ENCODE results near the gene ARMC2.
"Not testable (repeated sequence)": the region's sequence is repeated elsewhere in the genome, so short reads cannot be mapped to it uniquely, and the experiment has no call there.

Gene ARMC2, protein sequence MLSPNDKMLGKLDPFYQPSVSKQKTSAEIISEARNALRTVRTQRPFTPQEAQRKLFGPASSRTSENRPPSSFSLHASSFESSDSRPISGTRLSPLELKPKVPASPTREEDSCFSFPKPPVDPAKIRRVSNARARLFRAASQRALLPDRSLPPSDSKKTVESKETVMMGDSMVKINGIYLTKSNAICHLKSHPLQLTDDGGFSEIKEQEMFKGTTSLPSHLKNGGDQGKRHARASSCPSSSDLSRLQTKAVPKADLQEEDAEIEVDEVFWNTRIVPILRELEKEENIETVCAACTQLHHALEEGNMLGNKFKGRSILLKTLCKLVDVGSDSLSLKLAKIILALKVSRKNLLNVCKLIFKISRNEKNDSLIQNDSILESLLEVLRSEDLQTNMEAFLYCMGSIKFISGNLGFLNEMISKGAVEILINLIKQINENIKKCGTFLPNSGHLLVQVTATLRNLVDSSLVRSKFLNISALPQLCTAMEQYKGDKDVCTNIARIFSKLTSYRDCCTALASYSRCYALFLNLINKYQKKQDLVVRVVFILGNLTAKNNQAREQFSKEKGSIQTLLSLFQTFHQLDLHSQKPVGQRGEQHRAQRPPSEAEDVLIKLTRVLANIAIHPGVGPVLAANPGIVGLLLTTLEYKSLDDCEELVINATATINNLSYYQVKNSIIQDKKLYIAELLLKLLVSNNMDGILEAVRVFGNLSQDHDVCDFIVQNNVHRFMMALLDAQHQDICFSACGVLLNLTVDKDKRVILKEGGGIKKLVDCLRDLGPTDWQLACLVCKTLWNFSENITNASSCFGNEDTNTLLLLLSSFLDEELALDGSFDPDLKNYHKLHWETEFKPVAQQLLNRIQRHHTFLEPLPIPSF

DNA sequence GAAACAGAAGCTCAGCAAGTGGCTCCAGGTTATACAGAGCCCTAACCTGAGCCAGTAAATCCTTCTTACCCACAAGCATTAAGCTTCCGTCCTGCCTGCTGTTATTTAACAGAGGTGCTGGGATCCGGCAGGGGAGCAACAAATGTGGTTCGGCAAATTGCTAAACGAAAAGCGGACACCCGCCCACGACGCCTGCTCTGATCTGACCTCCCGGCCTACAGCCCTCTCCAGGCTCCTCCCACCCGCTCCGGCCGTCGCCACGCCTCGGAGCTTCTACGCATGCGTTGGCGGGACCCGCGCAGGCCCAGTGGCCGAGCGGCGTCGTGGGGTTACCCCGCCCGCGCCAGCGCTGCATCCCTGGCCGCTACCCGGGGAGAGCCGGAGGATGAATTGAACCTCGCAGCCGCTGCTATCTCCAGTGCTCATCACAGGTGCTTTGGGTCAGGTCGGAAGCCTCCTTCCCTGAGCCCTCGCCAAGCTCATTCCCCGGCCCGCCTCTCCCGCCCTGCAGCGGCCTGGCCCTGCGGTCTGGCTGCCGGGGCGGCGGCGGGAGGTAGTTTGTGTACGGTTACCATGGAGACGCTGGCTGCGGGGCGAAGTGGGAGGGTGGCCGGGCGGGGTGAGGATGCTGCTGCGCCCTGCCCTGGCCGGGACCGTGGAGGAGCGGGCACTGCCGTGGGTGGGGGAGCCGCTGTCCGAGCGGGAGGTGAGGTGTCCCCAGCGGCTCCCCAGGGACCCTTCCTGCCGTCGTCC, at the start of gene ARMC2:
Gene ARMC2, plus strand, starts transcription at position 307 of the 753 bp plus-strand sequence. CDS start 5,846 bp downstream, outside the sequence.
- peak; percentile 95 for DNase-seq

DNA sequence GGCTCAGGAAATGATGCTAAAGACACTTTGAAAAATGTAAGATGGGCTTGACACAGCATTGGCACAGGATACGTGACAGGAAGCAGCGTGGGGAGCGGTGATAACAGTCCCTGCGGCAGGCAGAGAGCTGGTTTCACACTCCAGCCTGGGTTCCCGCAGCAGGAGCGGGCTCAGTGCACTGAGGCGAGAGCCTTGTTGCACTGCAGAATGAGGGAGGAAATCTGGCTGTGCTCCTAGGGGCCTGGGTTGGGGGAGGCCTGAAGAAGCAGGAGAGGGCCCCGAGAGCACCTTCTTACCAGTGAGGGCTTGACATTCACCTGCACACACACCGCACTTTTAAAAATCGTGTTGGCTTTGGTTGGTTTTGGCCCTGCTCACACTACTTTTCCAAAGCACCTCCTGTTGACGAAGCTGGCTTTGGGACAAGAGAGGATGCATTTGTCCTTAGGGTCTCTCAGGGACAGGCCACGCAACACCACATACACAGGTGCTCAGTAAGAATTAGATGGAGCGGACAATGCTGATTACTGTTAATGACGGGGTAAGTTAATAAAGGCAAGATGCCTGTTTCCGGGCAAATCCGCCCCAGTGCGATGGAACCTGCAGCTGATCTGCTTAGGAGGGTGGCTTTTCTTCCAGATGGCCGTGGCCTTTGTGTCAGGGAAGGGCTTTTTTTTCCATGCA, 49.4 kb upstream of the ARMC2 start:
- DNase-seq: peak; percentile 78

GRCh38 chr6:108799354-108799717, 48.9 kb upstream of the ARMC2 start:
- DNase-seq: no peak

DNA sequence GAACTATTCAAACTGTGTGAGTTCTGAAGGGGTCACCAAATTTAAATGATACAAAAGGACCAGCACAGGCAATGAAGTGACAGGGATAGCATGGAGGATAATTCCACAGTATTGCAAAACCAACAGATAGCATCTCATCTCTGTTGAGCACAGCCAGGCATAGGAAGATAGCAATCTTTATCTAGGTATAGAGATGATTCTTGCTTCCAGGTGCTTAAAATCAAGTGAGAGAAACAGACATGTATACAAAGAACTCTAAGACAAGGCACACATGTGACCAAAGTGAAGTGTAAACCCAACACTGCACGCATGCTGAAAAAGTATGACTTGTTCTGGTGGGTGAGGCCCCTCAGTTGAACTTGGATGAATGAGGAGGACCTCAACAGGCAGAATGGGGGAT, 48.4 kb upstream of the ARMC2 start:
- no peak for DNase-seq

GRCh38 chr6:108800427-108800864, 47.8 kb upstream of the ARMC2 start:
- no peak for DNase-seq

- DNase-seq: no peak
These were observed 46.9 kb upstream of the ARMC2 start for GRCh38 chr6:108801366-108801765.

GRCh38 chr6:108803982-108804490, 44.2 kb upstream of the ARMC2 start:
- no peak for DNase-seq

DNA sequence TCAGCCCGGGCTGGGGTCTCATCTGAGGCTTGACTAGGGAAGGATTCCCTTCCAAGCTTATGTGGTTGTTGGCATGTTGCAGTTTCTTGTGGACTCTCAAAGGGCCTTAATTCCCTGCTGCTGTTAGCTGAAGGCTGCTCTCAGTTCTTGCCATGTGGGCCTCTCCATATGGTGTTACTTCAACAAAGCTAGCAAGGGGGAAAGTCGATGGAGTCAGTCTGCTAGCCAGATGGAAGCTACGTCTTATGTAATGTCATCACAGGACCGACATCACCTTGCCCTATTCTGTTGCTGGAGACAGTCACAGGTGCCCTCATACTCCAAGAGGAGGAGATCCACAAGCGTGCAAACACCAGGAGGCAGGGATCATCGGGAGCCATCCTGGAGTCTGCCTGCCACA, 43.3 kb upstream of the ARMC2 start:
- DNase-seq: no peak

DNA sequence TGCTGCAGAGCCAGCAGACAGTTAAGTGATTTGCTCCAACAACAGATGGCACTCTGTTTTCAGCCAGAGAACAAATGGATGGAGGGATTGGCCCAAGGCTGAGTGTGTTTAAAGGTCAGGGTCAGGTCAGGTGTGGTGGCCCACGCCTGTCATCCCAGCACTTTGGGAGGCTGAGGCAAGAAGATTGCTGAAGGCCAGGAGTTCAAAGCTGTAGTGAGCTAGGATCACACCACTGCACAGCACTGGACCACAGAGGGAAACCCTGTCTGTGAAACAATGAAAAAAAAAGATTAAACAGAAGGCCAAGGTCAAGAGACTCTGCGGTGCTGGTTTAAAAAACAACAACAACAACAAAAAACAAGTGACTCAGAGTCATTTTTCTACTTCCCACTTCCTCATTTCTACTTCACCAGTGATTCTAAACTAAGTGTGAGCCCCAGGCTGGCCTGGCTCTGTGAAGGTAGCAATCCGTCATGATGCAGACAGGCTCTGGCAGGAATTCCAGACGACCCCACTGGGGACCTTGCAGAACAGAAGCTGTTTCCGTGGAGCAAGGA, 42.5 kb upstream of the ARMC2 start:
- no peak for DNase-seq

DNA sequence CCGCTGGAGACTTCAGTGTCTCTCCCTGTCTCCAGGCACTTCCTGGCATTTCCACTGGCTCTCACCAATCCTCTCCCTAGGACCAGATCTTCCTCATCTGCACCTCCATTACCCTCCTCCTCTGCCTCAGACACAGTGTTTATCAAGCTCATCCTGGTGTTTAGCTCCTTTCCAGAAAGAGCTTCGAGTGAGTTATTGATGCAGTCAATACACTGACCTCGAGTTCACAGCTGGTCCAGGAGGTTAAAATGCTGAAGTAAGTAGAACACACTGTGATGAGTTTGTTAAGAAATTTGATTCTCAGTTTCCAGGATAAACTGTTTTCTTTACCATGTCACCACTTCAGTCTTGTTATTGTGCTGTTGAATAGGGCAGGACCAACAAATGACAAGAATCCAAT, 42.1 kb upstream of the ARMC2 start:
- DNase-seq: no peak

DNA sequence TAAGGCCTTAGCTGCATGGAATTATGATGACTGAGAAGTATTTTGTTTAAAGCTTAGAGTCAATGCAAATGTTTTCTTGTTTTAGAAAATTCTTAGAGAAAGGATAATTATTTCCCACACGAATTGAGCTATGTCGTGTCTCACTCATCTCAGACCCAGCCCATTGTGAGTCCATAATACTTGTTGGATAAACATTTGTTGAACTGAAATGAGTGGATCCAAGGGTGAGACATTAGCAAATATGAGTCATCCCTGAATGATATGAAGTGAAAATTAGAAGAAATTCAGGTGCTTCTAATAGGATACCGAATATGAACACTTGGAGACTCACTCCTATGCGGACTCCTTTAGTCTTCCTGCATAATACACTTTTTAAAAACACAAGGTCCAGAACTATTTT, 41.6 kb upstream of the ARMC2 start:
- no peak for DNase-seq

GRCh38 chr6:108807928-108808327, 40.3 kb upstream of the ARMC2 start:
- DNase-seq: no peak

GRCh38 chr6:108809211-108809610, 39.0 kb upstream of the ARMC2 start:
- DNase-seq: no peak

DNA sequence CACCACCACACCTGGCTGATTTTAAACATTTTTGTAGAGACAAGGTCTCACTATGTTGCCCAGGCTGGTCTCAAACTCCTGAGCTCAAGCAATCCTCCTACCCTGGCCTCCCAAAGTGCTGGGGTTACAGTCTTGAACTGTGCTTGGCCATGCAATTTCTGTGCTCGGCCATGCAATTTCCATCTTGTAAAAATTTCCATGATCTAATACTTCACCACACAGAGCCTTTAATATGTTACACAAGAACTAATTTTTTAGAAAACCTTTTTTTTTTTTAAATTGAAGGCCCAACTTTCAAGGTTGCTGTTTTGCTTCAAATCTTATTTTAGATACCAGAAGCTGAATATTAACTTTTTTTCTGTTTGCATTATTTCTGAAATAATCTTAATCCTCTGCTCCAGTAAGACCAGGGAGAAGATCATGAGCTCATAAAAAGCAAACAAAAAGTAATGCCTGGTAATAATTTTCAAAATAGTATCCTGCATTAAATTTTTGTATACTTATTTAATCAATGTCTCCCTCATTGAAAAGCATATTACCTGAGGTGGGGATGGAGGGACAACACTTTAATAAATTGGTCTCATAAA, 38.1 kb upstream of the ARMC2 start:
- DNase-seq: no peak

GRCh38 chr6:108811490-108811889, 36.7 kb upstream of the ARMC2 start:
- no peak for DNase-seq

GRCh38 chr6:108813218-108813617, 35.0 kb upstream of the ARMC2 start:
- not testable (repeated sequence) for DNase-seq

GRCh38 chr6:108817276-108817675, 30.9 kb upstream of the ARMC2 start:
- not testable (repeated sequence) for DNase-seq

DNA sequence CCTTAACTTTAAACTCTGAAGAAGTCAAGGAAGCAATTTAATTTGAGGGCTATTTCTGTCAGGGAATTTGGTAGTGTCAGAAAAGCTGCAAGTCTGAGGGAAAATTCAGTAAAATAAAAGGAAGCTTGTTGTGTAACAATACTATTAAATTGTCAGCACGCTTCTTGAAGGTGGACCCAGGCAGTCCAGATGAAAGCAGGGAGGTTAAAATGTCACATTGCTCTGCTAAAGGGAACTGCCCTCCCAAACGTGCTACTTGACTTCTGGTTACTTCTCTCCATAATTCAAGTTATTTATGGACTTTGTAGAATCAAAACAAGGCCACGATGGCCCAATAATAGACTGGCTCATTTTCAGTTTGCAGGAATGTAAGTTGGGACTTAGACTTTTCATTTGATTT, 28.2 kb upstream of the ARMC2 start:
- DNase-seq: no peak

- DNase-seq: no peak
These were observed 25.8 kb upstream of the ARMC2 start for GRCh38 chr6:108822401-108822800.

GRCh38 chr6:108825326-108825725, 22.9 kb upstream of the ARMC2 start:
- no peak for DNase-seq

DNA sequence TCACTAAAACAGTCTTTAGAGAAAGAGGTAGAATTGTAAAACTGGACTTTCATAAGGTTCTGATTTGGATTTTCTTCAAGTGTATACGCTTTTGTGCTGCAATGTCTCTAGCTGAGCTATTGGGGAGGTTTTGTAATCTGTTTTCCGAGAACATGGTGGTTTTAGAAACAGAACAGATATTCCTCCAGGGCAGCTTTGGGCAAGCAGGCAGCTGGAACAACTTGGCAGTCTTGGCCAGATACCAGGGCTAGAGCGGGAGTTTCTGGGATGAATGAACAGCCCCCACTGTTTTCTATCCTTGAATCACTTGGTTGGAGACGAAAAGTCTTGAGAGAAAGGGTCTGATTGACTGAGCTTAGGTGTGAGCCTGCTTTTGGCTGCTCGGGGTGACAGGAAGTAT, 17.1 kb upstream of the ARMC2 start:
- no peak for DNase-seq

- no peak for DNase-seq
These were observed 15.5 kb upstream of the ARMC2 start for GRCh38 chr6:108832738-108833137.
